ENCODE data around the gene PPM1K.
"Not testable (repeated sequence)": the region's sequence is repeated elsewhere in the genome, so short reads cannot be mapped to it uniquely, and the experiment has no call there.

PPM1K gene

GRCh38 chr4:88284439-88285234, at the start of gene PPM1K:
Gene PPM1K, minus strand, starts transcription at chr4:88284561. Its CDS starts 5,978 bp downstream, at chr4:88278583.
- peak; percentile 99 for DNase-seq

GRCh38 chr4:88333741-88334405, 49.5 kb upstream of the PPM1K start:
- no peak for DNase-seq

GRCh38 chr4:88327665-88328064, 43.3 kb upstream of the PPM1K start:
- no peak for DNase-seq

GRCh38 chr4:88320780-88321373, 36.5 kb upstream of the PPM1K start:
- no peak for DNase-seq

- DNase-seq: peak; percentile 0
Measured at GRCh38 chr4:88320224-88320779, 35.9 kb upstream of the PPM1K start.

- no peak for DNase-seq
Measured at GRCh38 chr4:88318751-88319350, 34.5 kb upstream of the PPM1K start.

- no peak for DNase-seq
Measured at GRCh38 chr4:88315460-88316017, 31.2 kb upstream of the PPM1K start.

- not testable (repeated sequence) for DNase-seq
Measured at GRCh38 chr4:88313088-88313624, 28.8 kb upstream of the PPM1K start.

- DNase-seq: no peak
Measured at GRCh38 chr4:88308587-88308986, 24.2 kb upstream of the PPM1K start.

GRCh38 chr4:88297725-88298454, 13.5 kb upstream of the PPM1K start:
- no peak for DNase-seq

- DNase-seq: no peak
Measured at GRCh38 chr4:88297212-88297516, 12.8 kb upstream of the PPM1K start.

- DNase-seq: no peak
Measured at GRCh38 chr4:88296413-88297211, 12.3 kb upstream of the PPM1K start.

- no peak for DNase-seq
Measured at GRCh38 chr4:88295656-88296055, 11.3 kb upstream of the PPM1K start.

- DNase-seq: no peak
Measured at GRCh38 chr4:88291003-88291402, 6.6 kb upstream of the PPM1K start.

GRCh38 chr4:88286897-88287296, 2.5 kb upstream of the PPM1K start:
- DNase-seq: no peak

- no peak for DNase-seq
Measured at GRCh38 chr4:88285235-88285653, 883 bp upstream of the PPM1K start.

GRCh38 chr4:88283661-88284438, 511 bp downstream of the PPM1K start:
- DNase-seq: peak; percentile 60

GRCh38 chr4:88280228-88280795, 4.0 kb downstream of the PPM1K start:
- no peak for DNase-seq

- DNase-seq: no peak
Measured at GRCh38 chr4:88277711-88278225, 6.6 kb downstream of the PPM1K start.

Measured in stimulated activated naive CD4-positive, alpha-beta T cell treated with Interleukin-2 at 50 U/mL for 16 hours (primary cell).